Measurements from ENCODE around the gene OR6N2.

DNA sequence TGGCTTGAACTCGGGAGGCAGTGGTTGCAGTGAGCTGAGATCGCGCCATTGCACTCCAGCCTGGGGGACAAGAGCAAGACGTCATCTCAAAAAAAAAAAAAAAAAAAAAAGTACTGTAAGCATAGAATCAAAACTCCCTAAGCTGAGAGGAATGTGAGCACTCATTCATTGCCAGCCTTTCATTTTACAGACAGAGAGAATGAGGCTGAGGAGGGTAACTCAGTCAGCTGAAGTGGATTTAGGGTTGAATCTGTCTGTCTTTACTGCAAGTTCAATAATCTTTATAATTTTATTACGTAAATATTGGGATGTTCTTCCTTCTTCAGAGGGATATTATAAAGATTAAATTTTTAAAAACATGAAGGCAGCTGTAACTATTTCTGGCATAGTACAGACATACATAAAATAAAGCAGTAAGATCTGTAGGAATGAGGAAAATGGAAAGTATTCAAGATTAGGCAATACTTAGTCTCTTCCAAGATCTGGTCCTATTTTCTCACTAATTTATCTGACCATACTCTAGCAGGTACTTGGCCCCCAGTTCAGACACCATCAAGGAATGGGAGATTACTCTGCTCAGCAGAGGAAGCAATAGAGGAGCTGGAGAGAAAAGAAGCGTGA is 26.0 kb upstream of the OR6N2 start:
- TF ChIP-seq ZNF501 (CRISPR knock-in tag; IDR thresholded peaks at IDR 0.05) (no peak), POLR2A (IDR thresholded peaks at IDR 0.05; ENCODE audit: insufficient read depth in 1 of 2, low read depth in 2 of 2, low read length in 2 of 2) (no peak), BHLHE40 (IDR thresholded peaks at IDR 0.05; ENCODE audit: low read length) (no peak), POLR2G (IDR thresholded peaks at IDR 0.05; ENCODE audit: low read depth, low read length) (no peak), STAG1 (CRISPR knock-in tag; IDR thresholded peaks at IDR 0.05) (no peak), KLF15 (CRISPR knock-in tag; IDR thresholded peaks at IDR 0.05; ENCODE audit: borderline replicate concordance) (no peak), MZF1 (CRISPR knock-in tag; IDR thresholded peaks at IDR 0.05; ENCODE audit: borderline replicate concordance) (no peak), JUN (CRISPR knock-in tag; IDR thresholded peaks at IDR 0.05) (no peak), EZH2 (conservative IDR thresholded peaks at IDR 0.05; ENCODE audit: low read depth, low read length) (no peak)
- TF ChIP-seq, protein P1, sequence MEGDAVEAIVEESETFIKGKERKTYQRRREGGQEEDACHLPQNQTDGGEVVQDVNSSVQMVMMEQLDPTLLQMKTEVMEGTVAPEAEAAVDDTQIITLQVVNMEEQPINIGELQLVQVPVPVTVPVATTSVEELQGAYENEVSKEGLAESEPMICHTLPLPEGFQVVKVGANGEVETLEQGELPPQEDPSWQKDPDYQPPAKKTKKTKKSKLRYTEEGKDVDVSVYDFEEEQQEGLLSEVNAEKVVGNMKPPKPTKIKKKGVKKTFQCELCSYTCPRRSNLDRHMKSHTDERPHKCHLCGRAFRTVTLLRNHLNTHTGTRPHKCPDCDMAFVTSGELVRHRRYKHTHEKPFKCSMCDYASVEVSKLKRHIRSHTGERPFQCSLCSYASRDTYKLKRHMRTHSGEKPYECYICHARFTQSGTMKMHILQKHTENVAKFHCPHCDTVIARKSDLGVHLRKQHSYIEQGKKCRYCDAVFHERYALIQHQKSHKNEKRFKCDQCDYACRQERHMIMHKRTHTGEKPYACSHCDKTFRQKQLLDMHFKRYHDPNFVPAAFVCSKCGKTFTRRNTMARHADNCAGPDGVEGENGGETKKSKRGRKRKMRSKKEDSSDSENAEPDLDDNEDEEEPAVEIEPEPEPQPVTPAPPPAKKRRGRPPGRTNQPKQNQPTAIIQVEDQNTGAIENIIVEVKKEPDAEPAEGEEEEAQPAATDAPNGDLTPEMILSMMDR (CRISPR knock-in tag; IDR thresholded peaks at IDR 0.05) = no peak
- TF ChIP-seq, protein P2, sequence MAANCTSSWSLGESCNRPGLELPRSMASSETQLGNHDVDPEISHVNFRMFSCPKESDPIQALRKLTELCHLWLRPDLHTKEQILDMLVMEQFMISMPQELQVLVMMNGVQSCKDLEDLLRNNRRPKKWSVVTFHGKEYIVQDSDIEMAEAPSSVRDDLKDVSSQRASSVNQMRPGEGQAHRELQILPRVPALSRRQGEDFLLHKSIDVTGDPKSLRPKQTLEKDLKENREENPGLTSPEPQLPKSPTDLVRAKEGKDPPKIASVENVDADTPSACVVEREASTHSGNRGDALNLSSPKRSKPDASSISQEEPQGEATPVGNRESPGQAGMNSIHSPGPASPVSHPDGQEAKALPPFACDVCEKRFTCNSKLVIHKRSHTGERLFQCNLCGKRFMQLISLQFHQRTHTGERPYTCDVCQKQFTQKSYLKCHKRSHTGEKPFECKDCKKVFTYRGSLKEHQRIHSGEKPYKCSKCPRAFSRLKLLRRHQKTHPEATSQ (CRISPR knock-in tag; IDR thresholded peaks at IDR 0.05; ENCODE audit: borderline replicate concordance) = no peak
- TF ChIP-seq, protein P3, sequence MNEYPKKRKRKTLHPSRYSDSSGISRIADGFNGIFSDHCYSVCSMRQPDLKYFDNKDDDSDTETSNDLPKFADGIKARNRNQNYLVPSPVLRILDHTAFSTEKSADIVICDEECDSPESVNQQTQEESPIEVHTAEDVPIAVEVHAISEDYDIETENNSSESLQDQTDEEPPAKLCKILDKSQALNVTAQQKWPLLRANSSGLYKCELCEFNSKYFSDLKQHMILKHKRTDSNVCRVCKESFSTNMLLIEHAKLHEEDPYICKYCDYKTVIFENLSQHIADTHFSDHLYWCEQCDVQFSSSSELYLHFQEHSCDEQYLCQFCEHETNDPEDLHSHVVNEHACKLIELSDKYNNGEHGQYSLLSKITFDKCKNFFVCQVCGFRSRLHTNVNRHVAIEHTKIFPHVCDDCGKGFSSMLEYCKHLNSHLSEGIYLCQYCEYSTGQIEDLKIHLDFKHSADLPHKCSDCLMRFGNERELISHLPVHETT (CRISPR knock-in tag; conservative IDR thresholded peaks at IDR 0.05) = no peak

Measured in HepG2 (cell line).